ENCODE measurements around the gene BLVRA.

The BLVRA gene

GRCh38 chr7:43735802-43736603 lies 22.5 kb upstream of the BLVRA start:
- no peak overlapping the region for H3K4me3 ChIP-seq (ENCODE audit: low read depth, low read length)
- no peak for TF ChIP-seq CTCF (IDR thresholded peaks at IDR 0.05; ENCODE audit: control insufficient read depth, extremely low read depth, insufficient read depth)
- no peak for DNase-seq (ENCODE audit: low read depth)

- H3K4me3 ChIP-seq (ENCODE audit: low read depth, low read length) = no peak overlapping the region
- no peak for DNase-seq (ENCODE audit: low read depth)
- TF ChIP-seq CTCF (IDR thresholded peaks at IDR 0.05; ENCODE audit: control insufficient read depth, extremely low read depth, insufficient read depth) = no peak
These were observed 20.9 kb upstream of the BLVRA start for GRCh38 chr7:43737467-43738127.

GRCh38 chr7:43742692-43743091 lies 15.8 kb upstream of the BLVRA start:
- TF ChIP-seq CTCF (IDR thresholded peaks at IDR 0.05; ENCODE audit: control insufficient read depth, extremely low read depth, insufficient read depth) = no peak
- no peak overlapping the region for H3K4me3 ChIP-seq (ENCODE audit: low read depth, low read length)
- DNase-seq (ENCODE audit: low read depth) = no peak

- no peak for TF ChIP-seq CTCF (IDR thresholded peaks at IDR 0.05; ENCODE audit: control insufficient read depth, extremely low read depth, insufficient read depth)
- DNase-seq (ENCODE audit: low read depth) = no peak
- H3K4me3 ChIP-seq (ENCODE audit: low read depth, low read length) = no peak overlapping the region
These were observed 11.0 kb upstream of the BLVRA start for GRCh38 chr7:43747328-43748105.

GRCh38 chr7:43749383-43749940 lies 9.0 kb upstream of the BLVRA start:
- H3K4me3 ChIP-seq (ENCODE audit: low read depth, low read length) = no peak overlapping the region
- no peak for TF ChIP-seq CTCF (IDR thresholded peaks at IDR 0.05; ENCODE audit: control insufficient read depth, extremely low read depth, insufficient read depth)
- DNase-seq (ENCODE audit: low read depth) = no peak

GRCh38 chr7:43750016-43750887 lies 8.2 kb upstream of the BLVRA start:
- no peak overlapping the region for H3K4me3 ChIP-seq (ENCODE audit: low read depth, low read length)
- no peak for DNase-seq (ENCODE audit: low read depth)
- no peak for TF ChIP-seq CTCF (IDR thresholded peaks at IDR 0.05; ENCODE audit: control insufficient read depth, extremely low read depth, insufficient read depth)
